Measurements from ENCODE around the gene GCN1.

Gene GCN1

GRCh38 chr12:120140603-120141002 is 53.9 kb downstream of the GCN1 start:
- DNase-seq = no peak

- DNase-seq = no peak
Measured at GRCh38 chr12:120139958-120140357, 54.6 kb downstream of the GCN1 start.

- DNase-seq = no peak
Measured at GRCh38 chr12:120138366-120138765, 56.1 kb downstream of the GCN1 start.

- DNase-seq = no peak
Measured at GRCh38 chr12:120137833-120138232, 56.7 kb downstream of the GCN1 start.

GRCh38 chr12:120136093-120136770 is 58.3 kb downstream of the GCN1 start:
- no peak for DNase-seq

- DNase-seq = no peak
Measured at GRCh38 chr12:120134307-120134980, 60.1 kb downstream of the GCN1 start.

GRCh38 chr12:120132863-120133385 is 61.6 kb downstream of the GCN1 start:
- no peak for DNase-seq

GRCh38 chr12:120132054-120132836 is 62.3 kb downstream of the GCN1 start:
- DNase-seq = no peak

- DNase-seq = no peak
Measured at GRCh38 chr12:120131116-120131515, 63.4 kb downstream of the GCN1 start.

GRCh38 chr12:120130011-120130410 is 64.5 kb downstream of the GCN1 start:
- no peak for DNase-seq

- DNase-seq = no peak
Measured at GRCh38 chr12:120126635-120127005, 67.9 kb downstream of the GCN1 start.

- no peak for DNase-seq
Measured at GRCh38 chr12:120125792-120126634, 68.5 kb downstream of the GCN1 start.

GRCh38 chr12:120125029-120125428 is 69.5 kb downstream of the GCN1 start:
- no peak for DNase-seq

- no peak for DNase-seq
Measured at GRCh38 chr12:120121766-120122293, 72.7 kb downstream of the GCN1 start.

- DNase-seq = no peak
Measured at GRCh38 chr12:120121343-120121742, 73.2 kb downstream of the GCN1 start.

GRCh38 chr12:120119271-120119973 is 75.1 kb downstream of the GCN1 start:
- no peak for DNase-seq

- no peak for DNase-seq
Measured at GRCh38 chr12:120118321-120119061, 76.0 kb downstream of the GCN1 start.

GRCh38 chr12:120117961-120118320 is 76.6 kb downstream of the GCN1 start:
- DNase-seq = no peak

- DNase-seq = peak; percentile 93
Measured at GRCh38 chr12:120116792-120117651, 77.5 kb downstream of the GCN1 start.

GRCh38 chr12:120116441-120116791 is 78.1 kb downstream of the GCN1 start, which contains the start of gene RAB35:
Gene RAB35 (minus strand): TSS chr12:120116753. CDS start chr12:120116650, 103 bp downstream.
- no peak for DNase-seq

Measured in GOT3 (cell line).